Embryonic facial prominence (tissue), 1 donor: Measurements from ENCODE around the gene HABP2.

Experiments
- DNase-seq: peaks from one replicate; pipeline ENCODE4 v3.0.0-alpha.2; 2016; ENCODE audit errors: extremely low spot score

The HABP2 gene

GRCh38 chr10:113631684-113632367, 79.0 kb downstream of the HABP2 start:
- no peak for DNase-seq
